ENCODE measurements around the gene VWA3A.
"Not testable (repeated sequence)": the region's sequence is repeated elsewhere in the genome, so short reads cannot be mapped to it uniquely, and the experiment has no call there.

The VWA3A gene

DNA sequence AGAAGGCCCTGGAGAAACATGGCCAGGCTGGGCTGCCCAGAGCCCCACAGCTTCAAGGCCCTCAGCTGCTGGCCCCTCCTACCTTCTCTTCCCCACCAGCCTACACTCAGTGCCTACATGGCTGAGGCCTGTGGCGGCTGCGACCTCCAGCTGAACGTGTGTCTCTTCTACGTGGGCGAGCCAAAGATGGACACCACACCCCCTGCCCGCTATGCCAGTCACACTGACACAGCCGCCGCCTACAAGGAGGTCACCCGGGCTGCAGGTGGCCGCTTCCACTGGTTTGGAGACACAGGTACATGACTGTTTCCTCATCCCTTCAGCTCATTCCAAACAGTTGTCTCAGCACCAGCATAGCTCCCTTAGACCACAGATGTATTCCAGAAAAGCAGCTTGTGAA, 40.5 kb downstream of the VWA3A start:
- DNase-seq (ENCODE audit: low read depth in 3 of 3): no peak

DNA sequence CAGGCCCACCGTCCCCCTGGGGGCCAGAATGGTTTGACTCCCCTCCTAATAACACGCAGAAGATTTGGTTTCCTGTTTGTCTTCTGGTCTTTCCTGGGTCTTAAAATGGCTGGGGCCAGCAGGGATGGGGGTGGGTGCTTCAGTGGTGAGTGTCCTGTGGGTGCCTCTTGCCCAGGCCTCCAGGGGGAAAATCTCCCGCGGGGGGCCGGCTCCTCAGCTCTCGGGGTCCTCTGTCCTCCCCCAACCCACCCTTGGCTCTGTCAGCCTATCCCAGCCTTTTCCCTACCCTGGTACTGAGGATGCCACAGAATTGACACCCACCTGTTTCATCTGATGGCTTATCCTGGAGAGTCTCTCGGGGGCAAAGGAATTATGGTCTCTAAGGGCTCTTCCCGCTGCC, 46.1 kb downstream of the VWA3A start:
- no peak for DNase-seq (ENCODE audit: low read depth in 3 of 3)

DNA sequence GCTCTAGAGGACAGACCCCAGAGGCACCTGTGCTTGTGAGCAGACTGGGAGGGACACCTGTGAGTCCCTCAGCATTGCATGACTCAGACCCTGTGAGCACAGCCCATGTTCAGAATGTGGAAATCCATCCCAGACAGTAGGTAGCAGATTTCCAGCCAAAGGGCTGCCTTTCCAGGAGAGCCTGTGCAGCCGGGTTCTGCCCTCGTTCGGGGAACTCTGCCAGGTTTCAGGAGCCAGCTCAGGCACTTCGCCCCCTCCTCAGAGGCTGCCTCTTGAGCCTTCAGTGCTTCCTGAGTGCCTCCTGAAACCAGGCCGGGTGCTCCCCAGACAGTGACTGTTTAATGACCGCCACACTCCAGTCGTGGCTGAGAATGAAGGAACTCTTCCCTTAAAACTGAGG, 46.7 kb downstream of the VWA3A start:
- no peak for DNase-seq (ENCODE audit: low read depth in 3 of 3)

DNA sequence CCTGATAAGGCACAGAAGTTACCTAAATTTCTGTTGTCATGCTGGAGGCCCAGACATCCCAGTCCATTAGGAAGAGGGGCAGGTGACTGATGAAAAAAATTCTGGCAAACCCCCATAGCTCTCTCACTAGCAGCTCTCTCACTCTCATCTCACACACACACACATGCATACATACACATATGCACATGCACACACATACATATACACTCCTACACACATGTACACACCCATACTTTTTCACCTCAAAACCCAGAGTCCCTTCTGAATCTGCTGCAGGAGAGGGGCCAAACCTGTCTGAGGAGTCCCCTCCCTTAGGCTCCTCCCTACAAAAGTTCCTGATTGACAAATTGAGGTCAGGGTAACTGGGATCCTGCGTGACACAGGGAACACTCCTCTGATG, 47.4 kb downstream of the VWA3A start:
- DNase-seq (ENCODE audit: low read depth in 3 of 3): no peak

DNA sequence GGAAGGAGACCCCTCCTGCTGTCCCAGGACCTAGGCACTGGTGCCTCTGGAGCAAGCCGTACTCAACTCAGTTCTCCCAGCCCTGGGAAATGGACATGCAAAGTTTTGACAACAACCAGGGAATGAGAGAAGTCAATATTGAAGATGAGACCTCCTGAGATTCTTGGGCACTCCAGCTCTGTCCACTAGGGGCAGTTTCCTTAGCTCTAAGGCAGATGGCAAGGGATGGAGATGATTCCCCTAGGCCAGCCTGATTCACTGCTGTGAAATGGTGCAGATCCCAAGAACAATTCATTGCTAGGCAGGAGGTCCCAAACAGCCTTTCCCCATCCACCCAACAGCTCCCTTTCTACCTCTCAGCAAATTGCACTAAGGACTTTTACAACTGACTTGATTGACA, 49.4 kb downstream of the VWA3A start:
- no peak for DNase-seq (ENCODE audit: low read depth in 3 of 3)

DNA sequence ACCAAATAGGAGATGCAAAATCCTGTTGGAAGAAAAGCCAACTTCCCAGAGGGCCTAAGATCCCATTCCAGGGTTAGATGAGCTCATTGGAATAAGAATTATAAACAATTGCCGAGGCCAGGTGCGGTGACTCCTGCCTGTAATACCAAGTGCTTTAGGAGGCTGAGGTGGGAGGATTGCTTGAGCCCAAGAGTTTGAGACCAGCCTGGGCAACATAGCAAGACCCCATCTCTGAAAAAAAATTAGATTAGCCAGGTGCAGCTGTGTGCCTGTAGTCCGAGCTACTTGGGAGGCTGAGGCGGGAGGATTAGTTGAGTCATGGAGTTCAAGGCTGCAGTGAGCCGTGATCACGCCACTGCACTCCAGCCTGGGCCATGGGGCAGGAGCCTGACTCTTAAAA, 52.2 kb downstream of the VWA3A start:
- no peak for DNase-seq (ENCODE audit: low read depth in 3 of 3)

DNA sequence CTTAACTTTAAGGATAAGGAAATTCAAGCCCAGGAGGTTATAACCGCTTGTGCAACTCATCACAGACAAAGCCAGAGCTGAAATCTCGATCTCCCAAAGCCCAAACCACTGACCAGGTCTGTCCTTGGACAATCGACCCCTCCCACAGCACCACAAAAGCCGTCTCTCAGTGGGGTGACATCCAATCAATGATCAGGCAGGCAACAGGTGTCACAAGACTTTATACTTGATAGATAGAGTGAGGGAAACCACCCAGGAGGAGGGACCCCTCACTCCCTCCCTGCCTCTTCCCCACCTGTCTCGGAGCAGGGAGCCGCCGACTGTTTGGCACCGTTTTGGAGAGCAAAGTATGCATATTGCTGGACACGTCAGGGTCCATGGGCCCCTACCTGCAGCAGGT, 55.5 kb downstream of the VWA3A start:
- no peak for DNase-seq (ENCODE audit: low read depth in 3 of 3)

DNA sequence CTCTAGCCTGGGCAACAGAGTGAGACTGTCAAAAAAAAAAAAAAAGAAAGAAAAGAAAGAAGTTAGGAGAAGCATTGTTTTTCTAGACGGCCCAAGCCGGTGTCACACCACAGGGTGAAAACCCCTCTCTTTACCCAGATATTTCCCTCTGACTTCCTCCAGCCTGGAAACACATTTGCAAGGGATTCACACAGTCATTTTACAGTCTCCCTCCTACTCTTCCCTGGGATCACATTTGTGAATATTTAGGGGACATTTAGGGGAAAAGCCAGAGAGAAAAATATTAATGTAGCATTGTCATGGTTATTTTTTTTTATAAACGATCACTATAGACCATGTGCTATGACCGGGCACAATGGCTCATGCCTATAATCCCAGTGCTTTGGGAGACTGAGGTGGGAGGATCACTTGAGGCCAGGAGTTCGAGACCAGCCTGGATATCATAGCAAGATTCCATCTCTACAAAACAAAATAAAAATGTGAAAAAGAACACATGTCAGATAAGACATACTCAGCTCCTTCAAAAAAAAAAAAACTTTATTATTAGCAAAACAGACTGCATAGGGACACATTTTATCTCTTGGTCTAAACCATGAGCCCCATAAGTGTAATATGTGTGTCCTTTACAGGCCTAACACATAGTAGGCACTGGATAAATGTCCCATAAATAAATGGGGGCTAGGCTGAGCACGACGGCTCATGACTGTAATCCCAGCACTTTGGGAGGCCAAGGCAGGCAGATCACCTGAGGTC, 59.1 kb downstream of the VWA3A start:
- no peak for DNase-seq (ENCODE audit: low read depth in 3 of 3)

DNA sequence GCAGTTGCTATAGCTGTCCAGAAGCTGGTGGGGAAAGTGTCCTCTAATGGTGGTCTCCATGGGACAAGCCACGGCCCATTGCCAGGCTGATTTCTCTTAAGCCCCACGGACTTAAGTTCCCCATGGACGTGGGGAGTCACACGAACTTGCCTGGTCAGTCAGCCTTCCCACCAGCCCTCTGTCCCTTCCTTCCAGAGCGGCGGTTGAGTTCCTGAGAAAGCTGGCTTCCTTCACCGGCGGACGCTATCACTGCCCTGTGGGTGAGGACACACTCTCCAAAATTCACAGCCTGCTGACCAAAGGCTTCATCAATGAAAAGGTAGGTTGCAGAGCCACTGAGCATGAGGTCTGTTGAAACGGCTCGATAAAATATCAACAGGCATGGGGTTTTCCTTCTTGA, 60.0 kb downstream of the VWA3A start:
- DNase-seq (ENCODE audit: low read depth in 3 of 3): no peak

DNA sequence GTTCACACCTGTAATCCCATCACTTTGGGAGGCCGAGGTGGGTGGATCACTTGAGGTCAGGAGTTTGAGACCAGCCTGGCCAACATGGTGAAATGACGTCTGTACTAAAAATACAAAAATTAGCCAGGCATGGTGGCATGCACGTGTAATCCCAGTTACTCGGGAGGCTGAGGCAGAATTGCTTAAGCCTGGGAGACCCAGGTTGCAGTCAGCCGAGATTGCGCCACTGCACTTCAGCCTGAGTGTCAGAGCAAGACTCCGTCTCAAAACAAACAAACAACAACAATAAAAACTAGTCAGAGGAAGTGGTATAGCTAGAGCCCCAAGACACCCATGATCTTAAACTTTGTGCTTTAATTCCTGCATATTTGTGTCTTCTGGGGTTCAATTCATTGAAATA, 60.7 kb downstream of the VWA3A start:
- DNase-seq (ENCODE audit: low read depth in 3 of 3): not testable (repeated sequence)

DNA sequence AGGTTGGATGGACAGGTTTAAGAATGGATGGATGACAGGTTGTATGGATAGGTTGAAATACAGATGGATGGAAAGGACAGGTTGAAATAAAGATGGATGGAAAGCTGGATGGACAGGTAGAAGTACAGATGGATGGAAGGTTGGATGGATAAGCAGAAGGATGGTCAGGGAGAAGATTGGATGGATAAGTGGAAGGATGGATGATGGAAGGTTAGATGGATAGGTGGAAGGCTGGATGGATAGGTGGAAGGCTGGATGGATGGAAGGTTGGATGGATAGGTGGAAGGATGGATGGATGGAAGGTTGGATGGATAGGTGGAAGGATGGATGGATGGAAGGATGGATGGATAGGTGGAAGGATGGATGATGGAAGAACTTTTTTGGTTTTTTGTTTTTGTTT, 69.1 kb downstream of the VWA3A start:
- DNase-seq (ENCODE audit: low read depth in 3 of 3): no peak

DNA sequence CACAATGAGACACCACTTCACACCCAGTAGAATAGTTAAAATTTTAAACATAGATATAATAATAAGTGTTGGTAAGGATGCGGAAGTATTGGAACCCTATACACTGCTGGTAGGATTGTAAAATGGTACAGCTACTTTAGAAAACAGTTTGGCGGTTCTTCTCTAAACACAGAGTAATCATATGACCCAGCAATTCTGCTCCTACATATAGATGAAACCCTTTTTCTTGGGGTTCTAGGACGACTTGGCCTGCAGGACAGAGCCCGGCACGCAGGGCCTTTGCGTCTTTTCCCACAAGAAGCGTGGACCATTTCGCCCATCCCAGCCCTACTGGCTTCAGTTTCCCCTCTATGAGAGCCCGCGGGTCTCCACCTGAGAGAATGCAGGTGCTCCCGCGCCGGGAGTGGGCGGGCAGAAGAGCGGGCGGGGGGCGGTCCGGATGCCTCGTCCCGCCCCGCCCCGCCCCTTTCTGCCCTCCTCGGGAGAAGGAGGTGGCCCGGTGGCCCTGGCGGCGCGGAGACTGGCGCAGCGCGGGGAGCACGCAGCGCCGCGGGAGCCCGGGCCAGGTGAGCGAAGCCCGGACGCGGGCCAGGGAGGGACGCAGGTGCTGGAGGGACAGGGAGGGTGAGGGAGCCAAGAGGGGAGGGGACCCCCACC, 69.8 kb downstream of the VWA3A start, which contains the start of gene SDR42E2:
Gene SDR42E2, plus strand, starts transcription at position 508 of the 657 bp plus-strand sequence. CDS start 3,077 bp downstream, outside the sequence.
- peak; percentile 9 to 44 (median 17) for DNase-seq (ENCODE audit: low read depth in 3 of 3)

DNA sequence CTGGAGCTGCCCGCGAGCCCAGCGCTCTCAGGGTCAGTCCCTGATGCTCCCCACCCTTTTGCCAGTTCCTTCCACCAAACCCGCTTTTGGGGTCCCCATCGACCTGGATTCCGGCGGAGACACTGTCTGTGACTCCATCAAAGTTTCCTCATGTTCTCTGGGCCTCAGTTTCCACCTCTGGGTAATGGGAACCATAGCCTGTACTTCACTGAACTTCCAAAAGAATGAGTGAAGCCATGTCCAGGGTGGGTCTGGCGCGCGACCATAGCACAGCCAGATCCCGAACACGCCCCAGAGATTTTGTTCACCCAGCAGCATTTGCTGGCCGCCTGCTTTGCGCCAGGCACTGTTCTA, 70.3 kb downstream of the VWA3A start:
- DNase-seq (ENCODE audit: low read depth in 3 of 3): no peak

DNA sequence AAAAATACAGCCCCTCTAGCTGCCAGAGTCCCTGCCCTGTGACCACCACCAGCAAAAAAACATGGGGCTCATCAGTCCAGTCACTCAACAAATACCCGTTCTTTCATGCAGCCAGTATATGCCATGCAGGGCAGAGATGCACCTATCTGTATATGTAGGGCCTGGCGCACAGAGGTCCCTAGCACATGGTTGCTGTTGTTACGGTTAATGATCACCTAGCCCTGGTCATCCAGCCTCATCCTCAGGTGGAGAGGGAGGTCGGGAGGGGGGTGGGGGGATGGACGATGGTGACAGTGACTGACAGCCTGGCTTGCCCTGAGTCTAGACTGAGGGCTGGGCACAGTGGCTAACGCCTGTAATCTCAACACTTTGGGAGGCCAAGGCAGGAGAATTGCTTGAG, 71.5 kb downstream of the VWA3A start:
- DNase-seq (ENCODE audit: low read depth in 3 of 3): no peak

DNA sequence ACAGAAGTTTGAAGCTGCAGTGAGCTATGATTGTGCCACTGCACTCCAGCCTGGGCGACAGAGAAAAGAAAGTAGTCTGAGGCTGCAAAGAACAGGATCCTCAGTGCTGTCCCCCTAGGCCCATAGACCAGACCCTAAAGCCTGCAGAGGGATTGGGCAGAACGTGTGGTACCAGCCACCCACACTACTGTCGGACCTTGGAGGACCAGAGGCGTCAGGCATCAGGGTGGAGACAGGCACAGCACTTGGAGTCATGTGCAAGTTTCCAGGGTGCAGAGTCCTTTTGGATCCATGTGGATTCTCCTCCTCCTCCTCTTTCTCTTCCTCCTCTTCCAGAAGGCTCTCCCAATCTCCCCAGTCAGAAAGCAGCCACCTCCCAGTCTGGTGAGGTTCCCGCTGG, 72.1 kb downstream of the VWA3A start:
- DNase-seq (ENCODE audit: low read depth in 3 of 3): no peak

DNA sequence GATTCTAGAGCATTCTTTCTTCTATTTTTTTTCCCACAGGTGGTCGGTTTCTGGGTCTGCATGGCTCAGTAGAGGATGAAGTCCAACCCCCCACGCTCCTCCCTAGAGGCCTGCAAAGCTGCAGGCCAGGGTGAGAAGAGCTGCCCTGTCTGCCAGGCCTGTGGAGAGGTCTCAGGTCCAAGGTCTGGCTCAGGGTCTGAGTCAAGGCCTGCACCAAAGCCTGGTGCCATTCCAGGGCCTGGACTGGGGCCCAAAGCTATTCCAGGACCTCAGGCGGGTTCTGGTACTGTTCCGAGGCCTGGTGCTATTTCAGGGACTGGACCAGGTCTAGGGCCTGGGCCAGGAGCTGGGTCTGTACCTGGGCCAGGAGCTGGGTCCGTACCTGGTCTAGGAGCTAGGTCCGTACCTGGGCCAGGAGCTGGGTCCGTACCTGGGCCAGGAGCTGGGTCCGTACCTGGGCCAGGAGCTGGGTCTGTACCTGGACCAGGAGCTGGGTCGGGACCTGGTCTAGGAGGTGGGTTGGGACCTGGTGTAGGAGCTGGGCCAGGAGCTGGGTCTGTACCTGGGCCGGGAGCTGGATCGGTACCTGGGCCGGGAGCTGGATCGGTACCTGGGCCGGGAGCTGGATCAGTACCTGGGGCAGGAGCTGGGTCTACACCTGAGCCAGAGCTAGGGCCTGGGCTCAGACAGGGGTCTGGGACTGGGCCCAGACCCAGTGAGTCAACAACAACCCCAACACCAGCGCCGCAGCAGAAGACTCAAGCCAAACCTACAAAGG, 73.4 kb downstream of the VWA3A start:
- no peak for DNase-seq (ENCODE audit: low read depth in 3 of 3)

DNA sequence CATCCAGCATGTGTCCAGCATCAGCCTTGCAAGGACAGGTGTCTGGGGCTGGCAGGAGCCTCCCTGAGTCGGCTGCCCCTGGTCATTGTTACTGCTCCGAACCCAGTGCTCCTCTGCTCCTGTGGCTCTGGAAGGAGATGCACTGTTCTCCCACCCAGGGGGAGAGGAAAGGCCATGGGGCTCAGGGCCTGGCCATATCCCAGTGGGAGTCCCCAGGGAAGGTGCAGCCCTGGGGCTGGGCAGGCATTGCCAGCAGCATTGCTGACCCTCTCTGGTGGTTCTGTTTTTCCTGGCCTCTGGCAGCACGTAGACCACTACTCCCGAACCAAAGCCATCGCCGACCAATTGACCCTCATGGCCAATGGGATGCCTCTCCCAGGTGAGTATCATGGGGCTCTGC, 79.6 kb downstream of the VWA3A start:
- no peak for DNase-seq (ENCODE audit: low read depth in 3 of 3)

DNA sequence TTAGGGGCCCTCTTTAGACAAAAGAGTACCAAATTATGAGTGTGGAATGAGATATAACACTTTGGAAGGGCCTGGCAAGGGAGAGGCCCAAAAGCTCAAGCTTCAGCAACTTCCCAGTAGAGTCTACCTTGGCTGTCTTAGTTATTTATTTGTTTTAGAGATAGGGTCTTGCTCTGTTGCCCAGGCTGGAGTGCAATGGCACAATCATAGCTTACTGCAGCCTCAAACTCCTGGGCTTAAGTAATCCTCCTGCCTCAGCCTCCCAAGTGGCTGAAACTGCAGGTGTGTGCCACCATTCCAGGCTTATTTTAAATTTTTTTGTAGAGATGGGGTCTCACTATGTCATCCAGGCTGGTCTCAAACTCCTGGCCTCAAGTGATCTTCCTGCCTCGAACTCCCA, 80.3 kb downstream of the VWA3A start:
- not testable (repeated sequence) for DNase-seq (ENCODE audit: low read depth in 3 of 3)

DNA sequence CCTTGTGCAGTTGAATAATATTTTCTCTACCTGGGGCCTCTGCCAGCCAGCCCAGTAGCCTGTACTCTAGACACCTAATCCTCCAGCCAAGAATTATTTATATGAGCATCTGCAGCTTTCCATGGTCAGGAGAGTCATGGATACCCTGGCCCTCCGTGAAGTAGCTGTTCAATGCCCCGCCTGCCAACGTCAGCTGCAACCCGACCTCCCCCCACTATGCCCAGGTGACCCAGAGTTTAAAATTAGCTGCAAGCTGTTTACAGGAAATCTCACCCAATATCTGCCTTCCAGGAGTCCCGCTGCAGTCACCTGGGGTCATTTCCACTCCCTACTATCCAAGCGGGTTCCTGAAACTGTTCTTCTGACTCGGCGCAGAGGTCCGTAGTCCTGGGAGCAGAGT, 82.3 kb downstream of the VWA3A start:
- DNase-seq (ENCODE audit: low read depth in 3 of 3): no peak

DNA sequence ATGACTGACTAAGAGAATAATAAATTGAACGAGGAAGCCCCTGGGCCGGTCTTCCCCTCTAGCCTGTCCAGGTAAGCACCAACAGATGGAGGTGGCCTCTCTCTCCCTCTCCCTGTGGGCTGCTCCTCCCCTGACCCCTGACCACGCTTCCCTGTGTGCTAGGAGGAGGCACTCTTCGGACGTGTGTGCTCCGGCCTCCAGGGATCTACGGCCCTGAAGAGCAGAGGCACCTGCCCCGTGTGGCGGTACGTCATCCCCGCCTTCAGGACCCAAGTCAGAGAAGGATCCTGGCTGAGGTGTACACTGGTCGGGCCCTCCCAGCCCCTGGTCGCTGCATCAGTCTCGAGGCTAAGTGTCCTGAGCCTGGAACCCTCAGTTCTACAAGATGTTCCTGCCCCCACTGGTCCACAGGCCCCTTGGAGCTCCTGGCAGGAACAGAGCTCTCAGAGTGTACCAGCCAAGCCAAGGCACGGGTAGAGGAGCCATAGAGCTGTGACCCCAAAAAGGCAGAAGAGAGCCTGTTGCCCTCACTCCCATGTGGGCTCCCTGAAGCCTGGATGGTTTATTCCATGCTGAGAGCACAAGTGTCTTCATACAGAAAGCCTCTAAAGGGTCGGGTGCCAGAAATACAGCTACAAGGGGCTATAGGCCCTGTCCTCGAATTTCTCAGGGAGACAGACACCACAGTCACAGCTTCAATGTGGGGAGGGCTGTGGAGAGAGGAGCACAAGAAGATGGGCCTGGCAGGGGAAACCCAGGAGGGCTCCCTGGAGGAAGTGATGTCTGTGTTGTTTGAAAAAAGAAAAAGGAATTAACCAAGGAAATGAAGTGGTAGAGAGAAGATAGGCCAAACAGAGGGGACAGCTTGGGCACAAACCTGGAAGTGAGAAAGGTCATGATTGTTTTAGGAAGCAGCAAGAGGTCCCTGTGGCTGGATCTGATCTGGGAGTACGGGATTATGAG, 85.9 kb downstream of the VWA3A start:
- DNase-seq (ENCODE audit: low read depth in 3 of 3): no peak

DNA sequence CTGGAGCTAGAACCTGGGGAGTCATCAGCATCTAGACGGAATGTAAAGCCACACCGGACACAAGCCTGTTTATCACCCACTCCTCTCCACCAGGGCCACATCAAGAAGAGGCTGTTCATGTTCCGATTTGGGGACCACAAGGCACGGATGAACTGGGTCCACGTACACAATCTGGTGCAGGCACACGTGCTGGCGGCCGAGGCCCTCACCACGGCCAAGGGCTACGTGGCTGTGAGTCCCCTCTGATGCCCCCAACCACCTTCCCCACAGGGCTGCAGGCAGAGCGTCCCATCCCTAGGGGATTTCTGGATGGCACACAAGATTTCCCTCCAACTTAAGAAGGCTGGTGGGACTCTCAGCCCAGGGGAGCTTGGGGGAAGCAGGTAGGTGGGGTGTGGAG, 89.1 kb downstream of the VWA3A start:
- no peak for DNase-seq (ENCODE audit: low read depth in 3 of 3)

DNA sequence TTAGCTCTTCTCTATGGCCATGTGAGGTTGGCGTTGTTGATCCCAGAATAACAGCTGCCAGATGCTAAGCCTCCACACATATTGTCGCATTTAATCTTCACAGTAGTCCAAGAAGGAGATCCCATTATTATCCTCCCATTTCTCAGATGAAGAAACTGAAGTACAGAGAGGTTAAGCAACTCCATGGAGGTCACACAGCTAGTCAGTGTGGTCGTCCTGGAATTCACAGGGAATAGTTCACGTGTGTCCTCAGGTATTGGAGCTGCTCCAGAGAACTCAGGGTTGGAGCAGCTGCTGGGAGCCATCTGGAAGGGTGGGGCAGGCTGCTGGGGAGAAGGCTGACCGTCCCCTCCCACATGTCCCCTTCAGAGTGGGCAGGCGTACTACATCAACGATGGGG, 89.5 kb downstream of the VWA3A start:
- no peak for DNase-seq (ENCODE audit: low read depth in 3 of 3)
